Epithelial cell of esophagus (primary cell): ENCODE results near the gene SNX13.

ENCODE experiments used
- DNase-seq: peaks from one replicate; pipeline ENCODE4 v3.0.0; 2010; ENCODE audit warnings: low read depth
- H3K4me3 ChIP-seq: 2 replicates; pipeline ENCODE4 v1.5.1; 2011; ENCODE audit warnings: mild to moderate bottlenecking, low read length, control low read depth
- CTCF ChIP-seq: IDR thresholded peaks from 2 replicates; pipeline ENCODE4 v1.5.1; 2011; ENCODE audit warnings: low read depth, mild to moderate bottlenecking, low read length, control low read depth, inconsistent platforms; ENCODE audit not compliant: insufficient read depth; ENCODE audit errors: missing control alignments

The SNX13 gene

GRCh38 chr7:17984288-17984687, 44.0 kb upstream of the SNX13 start:
- H3K4me3 ChIP-seq: no peak overlapping the region
- DNase-seq: no peak
- TF ChIP-seq CTCF: no peak

- DNase-seq: no peak
- no peak overlapping the region for H3K4me3 ChIP-seq
- no peak for TF ChIP-seq CTCF
These were observed 43.1 kb upstream of the SNX13 start for GRCh38 chr7:17983221-17984062.

GRCh38 chr7:17976952-17977351, 36.7 kb upstream of the SNX13 start:
- TF ChIP-seq CTCF: no peak
- DNase-seq: no peak
- H3K4me3 ChIP-seq: no peak overlapping the region

- no peak for TF ChIP-seq CTCF
These were observed 31.1 kb upstream of the SNX13 start for GRCh38 chr7:17971411-17971810.

DNA sequence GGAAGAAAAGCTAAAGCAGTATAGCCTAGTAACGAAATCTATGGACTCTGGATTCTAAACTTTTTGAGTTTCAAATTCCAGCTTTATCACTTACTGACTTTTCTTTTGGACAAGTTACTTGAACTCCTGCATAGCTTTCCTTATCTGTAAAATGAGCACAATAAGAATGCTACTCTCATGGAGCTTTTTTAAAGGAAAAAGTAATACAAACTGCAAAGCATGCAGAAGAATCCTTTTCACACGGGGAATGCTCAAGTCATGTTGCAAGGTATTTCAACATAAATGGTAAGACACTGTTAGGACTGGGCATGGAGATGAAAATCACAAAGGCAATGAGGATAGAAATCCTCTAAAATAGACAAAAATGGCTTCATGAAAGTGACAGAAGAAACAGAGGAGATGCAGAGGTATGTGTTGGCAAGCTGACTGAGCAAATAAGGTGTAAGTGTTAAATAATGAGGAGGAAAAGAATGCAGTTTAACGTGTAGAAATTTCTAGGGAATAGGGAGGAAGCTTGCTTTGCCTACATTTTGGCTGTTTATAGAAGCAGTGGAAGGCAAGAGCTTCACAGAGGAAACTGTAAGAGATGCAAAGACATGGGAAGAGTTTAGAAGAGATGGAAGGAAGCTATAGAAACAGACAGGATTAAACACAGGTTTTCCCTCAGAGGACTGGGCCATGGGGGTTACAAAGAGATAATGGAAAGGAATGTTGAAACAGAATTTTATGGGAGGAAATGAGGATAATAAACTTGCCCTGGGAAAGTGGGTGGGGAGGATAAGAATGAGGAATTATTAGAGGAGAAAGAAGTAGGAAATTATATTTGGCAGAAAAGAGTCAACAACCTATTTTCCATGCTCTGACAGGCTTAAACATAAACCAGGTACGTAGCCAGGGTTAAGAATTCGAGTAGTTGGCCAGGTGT, 28.8 kb upstream of the SNX13 start:
- DNase-seq: no peak
- TF ChIP-seq CTCF: no peak
- H3K4me3 ChIP-seq: no peak overlapping the region

More at GRCh38 chr7:17971411-17971810, 31.1 kb upstream of the SNX13 start:
- DNase-seq: no peak
- H3K4me3 ChIP-seq: no peak overlapping the region

DNA sequence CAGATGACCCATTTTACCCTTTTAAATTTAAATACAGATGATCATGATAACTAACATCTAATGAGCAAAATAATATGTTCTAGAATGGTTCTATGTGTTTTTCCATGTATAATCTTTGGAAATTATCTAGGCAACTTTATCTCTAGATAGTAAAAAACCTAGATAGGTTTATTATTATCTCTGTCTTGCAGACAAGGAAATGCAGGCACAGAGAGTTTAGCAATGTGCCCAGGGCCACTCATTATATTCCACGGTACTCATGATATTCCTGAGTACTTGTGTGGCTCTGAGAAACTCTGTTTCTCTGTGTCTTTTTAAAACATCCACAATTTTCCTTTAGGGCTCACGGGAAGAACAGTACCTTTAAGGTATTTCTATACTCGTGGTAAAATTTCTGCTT, 26.4 kb upstream of the SNX13 start:
- DNase-seq: no peak
- no peak for TF ChIP-seq CTCF
- no peak overlapping the region for H3K4me3 ChIP-seq
